Measurements from ENCODE around the gene NAA80. TPM values are rescaled to one million over a fixed set of nuclear protein-coding genes. Genes with fewer than 3 reads are reported as not detected.
"Not testable (repeated sequence)": the region's sequence is repeated elsewhere in the genome, so short reads cannot be mapped to it uniquely, and the experiment has no call there.

The NAA80 gene
- total RNA-seq, 1 donor from 2014 or later = 11.8 TPM

DNA sequence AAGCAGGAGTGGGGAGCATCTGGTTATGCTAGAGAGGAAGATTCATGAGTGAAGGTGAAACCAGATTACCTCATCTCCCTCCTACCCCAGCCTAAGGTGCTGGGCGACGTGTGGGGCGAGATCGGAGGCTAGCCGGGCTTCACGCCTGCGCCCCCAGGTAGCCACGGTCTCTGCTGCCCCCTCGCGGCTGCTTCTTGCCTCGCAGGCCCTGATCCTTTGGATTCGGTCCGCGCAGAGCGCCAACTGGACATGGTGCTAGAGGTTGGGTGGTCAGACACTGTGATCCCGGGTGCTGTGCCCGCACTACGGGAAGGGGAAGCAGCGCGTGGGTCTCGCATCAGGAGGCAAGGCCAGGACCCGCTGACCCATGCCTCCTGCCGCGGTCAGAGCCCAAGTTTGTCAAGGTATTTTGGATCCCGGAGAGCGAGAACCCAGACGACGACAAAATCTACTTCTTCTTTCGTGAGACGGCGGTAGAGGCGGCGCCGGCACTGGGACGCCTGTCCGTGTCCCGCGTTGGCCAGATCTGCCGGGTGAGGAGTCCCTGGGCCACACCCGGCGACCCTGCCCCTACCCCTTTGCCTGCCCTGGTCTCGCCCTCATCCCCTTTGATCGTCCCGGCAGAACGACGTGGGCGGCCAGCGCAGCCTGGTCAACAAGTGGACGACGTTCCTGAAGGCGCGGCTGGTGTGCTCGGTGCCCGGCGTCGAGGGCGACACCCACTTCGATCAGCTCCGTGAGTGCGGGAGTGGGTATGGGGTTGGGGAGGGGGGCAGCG lies 26.1 kb downstream of the NAA80 start:
- no peak for DNase-seq (ENCODE audit: extremely low read depth, low read depth, low spot score)

GRCh38 chr3:50272538-50272910 lies 26.7 kb downstream of the NAA80 start:
- DNase-seq (ENCODE audit: extremely low read depth, low read depth, low spot score) = not testable (repeated sequence)

- DNase-seq (ENCODE audit: extremely low read depth, low read depth, low spot score) = no peak
Measured at GRCh38 chr3:50271314-50271936, 27.8 kb downstream of the NAA80 start.

DNA sequence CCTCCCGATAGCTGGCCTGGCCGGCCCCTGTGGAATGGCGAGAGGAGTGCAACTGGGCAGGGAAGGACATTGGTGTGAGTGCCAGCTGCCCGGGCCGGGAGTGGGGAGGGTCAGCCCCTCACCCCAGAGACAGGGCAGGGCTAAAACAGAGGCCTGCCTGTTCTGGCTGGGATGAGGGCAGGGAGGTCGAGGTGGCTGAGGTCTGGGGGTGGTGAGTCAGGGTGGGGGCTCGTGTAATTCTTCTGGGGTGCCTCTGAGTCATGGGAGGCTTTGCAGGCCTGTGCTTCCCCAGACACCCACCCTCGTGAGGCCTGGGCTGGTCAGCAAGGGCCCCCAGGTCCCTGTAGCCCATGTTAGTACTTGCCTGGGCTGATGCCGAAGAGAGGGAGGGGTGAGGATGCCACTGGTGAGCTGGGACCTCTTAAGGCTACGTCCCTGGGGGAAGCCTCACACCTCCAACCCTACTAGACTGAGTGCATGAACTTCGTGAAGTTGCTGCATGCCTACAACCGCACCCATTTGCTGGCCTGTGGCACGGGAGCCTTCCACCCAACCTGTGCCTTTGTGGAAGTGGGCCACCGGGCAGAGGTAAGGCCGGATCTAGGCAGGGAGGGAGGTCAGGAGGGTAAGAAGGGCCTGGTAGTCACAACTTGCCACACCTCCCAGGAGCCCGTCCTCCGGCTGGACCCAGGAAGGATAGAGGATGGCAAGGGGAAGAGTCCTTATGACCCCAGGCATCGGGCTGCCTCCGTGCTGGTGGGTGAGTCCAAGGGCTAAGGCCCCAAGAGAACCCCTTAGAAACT lies 28.6 kb downstream of the NAA80 start:
- no peak for DNase-seq (ENCODE audit: extremely low read depth, low read depth, low spot score)

DNA sequence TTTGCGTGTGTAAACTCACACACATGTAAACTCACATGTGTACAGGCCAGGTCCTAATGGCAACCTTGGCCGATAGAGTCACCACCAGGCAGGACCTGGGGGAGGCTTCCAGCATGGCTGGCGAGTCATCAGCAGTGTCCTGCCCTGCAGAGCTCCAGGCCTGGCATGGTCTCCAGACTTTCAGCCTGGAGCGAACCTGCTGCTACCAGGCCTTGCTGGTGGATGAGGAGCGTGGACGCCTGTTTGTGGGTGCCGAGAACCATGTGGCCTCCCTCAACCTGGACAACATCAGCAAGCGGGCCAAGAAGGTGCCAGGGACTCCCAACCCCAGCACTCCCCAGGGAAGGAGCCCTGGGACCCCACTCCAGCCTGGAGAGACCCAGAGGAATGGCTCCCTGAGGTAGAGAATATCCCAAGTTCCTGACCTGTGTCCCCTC lies 29.2 kb downstream of the NAA80 start:
- DNase-seq (ENCODE audit: extremely low read depth, low read depth, low spot score) = no peak

- DNase-seq (ENCODE audit: extremely low read depth, low read depth, low spot score) = no peak
Measured at GRCh38 chr3:50269460-50269859, 29.7 kb downstream of the NAA80 start.

DNA sequence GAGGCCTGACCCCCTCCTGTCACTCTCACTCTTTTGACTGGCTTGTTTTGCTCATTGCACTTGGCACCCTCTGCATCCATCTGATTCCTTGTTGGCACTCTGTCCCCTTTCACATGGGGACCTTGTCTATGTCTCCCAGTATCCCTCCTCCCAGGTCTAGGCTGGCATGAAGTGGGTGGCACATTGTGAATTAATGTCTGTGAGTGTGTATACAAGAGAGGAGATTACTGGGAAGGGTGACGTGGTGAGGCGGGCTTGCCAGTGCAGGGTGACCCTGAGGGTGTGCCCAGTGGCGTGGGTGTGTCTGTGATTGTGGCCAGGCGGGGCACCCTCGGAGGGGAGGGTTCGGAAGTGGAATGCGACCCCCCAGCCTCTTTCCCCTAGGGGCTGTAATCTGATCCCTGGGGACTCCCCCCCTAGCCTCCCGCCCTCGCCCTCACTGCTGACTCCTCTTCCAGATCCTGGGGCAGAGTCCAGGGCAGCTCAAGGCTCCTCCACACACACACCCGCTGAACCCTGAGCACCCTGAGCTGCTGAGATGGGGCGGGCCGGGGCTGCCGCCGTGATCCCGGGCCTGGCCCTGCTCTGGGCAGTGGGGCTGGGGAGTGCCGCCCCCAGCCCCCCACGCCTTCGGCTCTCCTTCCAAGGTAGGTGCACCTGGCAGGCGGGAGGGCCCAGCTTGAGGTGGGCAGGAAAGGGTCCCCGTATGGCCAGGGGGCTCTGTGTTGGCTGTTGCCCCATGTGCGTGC lies 30.3 kb downstream of the NAA80 start, which contains the start of gene SEMA3B:
Gene SEMA3B (plus strand): TSS at position 445 of the 749 bp plus-strand sequence. CDS start 94 bp downstream, at position 539.
- no peak for DNase-seq (ENCODE audit: extremely low read depth, low read depth, low spot score)

- DNase-seq (ENCODE audit: extremely low read depth, low read depth, low spot score) = no peak
Measured at GRCh38 chr3:50268276-50268675, 30.9 kb downstream of the NAA80 start.

DNA sequence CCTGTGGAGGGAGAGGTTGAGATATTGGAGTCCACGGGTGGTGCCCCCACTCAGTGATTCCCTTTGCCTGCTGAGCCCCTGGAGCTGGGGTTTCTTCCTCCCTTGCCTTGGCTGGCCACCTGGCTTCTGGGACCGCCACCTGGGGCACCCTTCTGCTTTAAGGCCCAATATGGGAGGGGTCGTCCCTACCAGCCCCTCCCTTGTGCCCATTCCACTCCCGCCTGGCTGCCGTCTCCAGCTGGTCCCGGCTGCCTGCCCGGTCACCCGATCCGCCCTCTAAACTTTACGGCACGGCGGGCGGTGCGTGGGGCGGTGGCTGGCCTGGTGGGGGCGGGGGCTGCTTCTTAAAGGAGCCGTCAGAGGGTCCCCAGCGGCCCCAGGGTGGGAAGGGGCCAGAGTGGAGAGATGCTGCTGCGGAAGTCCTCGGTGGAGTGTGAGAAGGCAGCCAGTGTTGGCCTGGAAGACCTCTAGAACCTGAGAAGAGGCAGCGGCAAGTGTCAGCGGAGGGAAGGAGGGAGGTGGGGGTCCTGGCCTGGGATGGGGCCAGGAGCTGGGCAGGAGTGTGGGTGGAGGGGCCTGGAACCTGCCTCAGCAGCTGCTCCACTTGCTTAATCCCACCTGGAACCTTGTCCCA lies 31.8 kb downstream of the NAA80 start:
- DNase-seq (ENCODE audit: extremely low read depth, low read depth, low spot score) = no peak

GRCh38 chr3:50266836-50267235 lies 32.4 kb downstream of the NAA80 start:
- DNase-seq (ENCODE audit: extremely low read depth, low read depth, low spot score) = no peak

- DNase-seq (ENCODE audit: extremely low read depth, low read depth, low spot score) = no peak
Measured at GRCh38 chr3:50266017-50266416, 33.2 kb downstream of the NAA80 start.

DNA sequence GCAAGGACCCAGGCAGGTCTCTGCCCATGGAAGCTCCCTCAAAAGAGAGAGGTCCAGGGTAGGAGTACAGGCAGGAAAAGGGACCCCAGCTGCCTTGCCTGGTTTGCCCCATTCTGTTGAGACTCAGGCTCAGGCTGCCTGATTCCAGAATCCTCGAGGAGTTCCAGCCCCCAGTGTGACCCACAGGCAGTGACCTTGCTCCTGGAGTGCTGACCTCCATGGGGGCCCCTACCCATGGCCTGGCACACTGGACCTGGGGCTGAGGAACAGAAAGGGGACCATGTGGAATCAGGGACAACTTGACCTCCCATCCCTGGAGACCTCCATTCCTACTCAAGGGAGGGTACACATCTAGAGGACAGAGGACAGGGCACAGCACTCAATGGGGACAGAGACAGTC lies 33.6 kb downstream of the NAA80 start:
- DNase-seq (ENCODE audit: extremely low read depth, low read depth, low spot score) = no peak

DNA sequence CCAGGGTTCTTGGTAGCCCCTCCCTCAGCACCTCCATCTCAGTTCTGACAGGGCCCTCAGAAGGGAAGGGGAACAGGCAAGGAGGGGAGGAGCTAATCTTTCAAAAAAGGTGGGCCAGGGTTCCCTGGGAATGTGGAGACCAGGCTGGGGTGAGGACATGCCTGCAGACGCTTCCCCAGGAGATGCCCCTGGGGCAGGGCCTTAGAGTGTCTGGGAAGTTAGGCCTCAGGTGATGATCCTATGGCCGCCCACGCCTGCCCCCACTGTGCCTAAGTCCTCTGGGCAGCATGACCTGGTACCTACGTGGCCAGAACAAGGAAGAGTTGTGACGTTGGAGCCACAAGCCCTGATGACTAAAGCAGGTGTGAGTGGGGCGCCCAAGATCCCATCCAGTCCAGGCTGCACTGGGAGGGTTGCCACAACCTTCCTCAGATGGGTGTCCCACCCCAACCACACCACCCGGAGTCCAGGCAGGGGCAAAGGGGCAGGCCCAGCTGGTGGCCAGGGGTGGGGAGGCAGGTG lies 34.2 kb downstream of the NAA80 start:
- DNase-seq (ENCODE audit: extremely low read depth, low read depth, low spot score) = no peak

- DNase-seq (ENCODE audit: extremely low read depth, low read depth, low spot score) = no peak
Measured at GRCh38 chr3:50264383-50264963, 34.7 kb downstream of the NAA80 start.

GRCh38 chr3:50263478-50264382 lies 35.5 kb downstream of the NAA80 start:
- DNase-seq (ENCODE audit: extremely low read depth, low read depth, low spot score) = no peak

DNA sequence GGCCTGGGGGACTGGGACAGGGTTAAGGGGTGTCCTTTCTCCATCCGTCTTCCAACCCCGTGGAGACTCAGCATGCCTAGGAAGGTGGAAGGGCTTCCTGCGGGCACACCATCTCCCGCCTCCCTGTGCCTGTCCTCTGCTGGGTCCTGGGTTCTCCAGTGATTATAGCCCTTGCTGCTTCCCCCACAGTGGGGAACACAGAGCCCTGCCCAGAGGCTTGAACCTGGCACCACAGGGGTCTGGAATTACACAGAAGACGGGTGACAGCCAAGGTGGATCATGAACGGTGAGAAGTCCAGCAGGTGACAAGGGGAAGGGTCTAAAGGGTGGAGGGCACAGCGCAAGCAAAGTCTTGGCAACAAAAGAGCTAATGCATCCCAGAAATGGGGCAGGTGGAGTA lies 36.4 kb downstream of the NAA80 start:
- no peak for DNase-seq (ENCODE audit: extremely low read depth, low read depth, low spot score)

DNA sequence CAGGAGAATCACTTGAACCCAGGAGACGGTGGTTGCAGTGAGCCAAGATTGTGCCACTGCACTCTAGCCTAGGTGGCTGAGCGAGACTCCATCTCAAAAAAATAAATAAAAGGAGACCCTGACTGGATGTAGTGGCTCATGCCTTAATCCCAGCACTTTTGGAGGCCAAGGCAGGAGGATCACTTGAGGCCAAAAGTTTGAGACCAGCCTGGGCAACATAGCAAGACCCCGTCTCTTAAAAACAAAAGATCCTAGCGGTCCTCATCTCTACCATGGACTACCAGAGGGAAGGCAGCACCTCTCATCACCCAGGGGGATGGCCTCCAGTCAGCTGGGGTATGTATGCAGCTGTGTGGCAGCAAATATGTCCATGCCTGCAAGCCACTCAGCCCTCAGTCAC lies 37.0 kb downstream of the NAA80 start:
- not testable (repeated sequence) for DNase-seq (ENCODE audit: extremely low read depth, low read depth, low spot score)

GRCh38 chr3:50261505-50261904 lies 37.7 kb downstream of the NAA80 start:
- DNase-seq (ENCODE audit: extremely low read depth, low read depth, low spot score) = no peak

Measured in glomerular endothelial cell (primary cell).